ENCODE data around the gene MFSD2B. TPM values are rescaled to one million over a fixed set of nuclear protein-coding genes. Genes with fewer than 3 reads are reported as not detected.
A peak's percentile ranks its signal among the peaks of the same experiment; 100 is the strongest.

The MFSD2B gene
- total RNA-seq, 2 experiments from 2014 or later, result 0.09 to 1.0 TPM

GRCh38 chr2:23976883-23977282 lies 33.0 kb upstream of the MFSD2B start:
- no peak overlapping the region for H2AFZ ChIP-seq (ENCODE audit: low read length)
- ChIA-PET POLR2A (no interaction called here), CTCF (ENCODE audit: unreplicated experiment) (no interaction called here)
- BruUV-seq (replicated peaks), result no TSS peak
- no peak for TF ChIP-seq EZH2phosphoT487 (IDR thresholded peaks at IDR 0.05; ENCODE audit: borderline replicate concordance, low read depth, low read length)
- TF ChIP-seq, protein P1, sequence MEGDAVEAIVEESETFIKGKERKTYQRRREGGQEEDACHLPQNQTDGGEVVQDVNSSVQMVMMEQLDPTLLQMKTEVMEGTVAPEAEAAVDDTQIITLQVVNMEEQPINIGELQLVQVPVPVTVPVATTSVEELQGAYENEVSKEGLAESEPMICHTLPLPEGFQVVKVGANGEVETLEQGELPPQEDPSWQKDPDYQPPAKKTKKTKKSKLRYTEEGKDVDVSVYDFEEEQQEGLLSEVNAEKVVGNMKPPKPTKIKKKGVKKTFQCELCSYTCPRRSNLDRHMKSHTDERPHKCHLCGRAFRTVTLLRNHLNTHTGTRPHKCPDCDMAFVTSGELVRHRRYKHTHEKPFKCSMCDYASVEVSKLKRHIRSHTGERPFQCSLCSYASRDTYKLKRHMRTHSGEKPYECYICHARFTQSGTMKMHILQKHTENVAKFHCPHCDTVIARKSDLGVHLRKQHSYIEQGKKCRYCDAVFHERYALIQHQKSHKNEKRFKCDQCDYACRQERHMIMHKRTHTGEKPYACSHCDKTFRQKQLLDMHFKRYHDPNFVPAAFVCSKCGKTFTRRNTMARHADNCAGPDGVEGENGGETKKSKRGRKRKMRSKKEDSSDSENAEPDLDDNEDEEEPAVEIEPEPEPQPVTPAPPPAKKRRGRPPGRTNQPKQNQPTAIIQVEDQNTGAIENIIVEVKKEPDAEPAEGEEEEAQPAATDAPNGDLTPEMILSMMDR (conservative IDR thresholded peaks at IDR 0.05; ENCODE audit: low read length), result no peak
- H3K4me3 ChIP-seq (ENCODE audit: low read depth, low read length, poor library complexity, severe bottlenecking), result no peak overlapping the region
- no peak for DNase-seq (ENCODE audit: low spot score)
- peaks cover 21% of the 10 kb centered on the region for H3K36me3 ChIP-seq (ENCODE audit: insufficient read depth, low read length)
- H3K9me3 ChIP-seq (ENCODE audit: low read length), result no peaks in the 10 kb centered on the region
- no peak overlapping the region for H3K27ac ChIP-seq (ENCODE audit: low read depth, low read length, poor library complexity, severe bottlenecking)
- intact Hi-C loops (cut with micrococcal nuclease; ENCODE audit: unreplicated experiment), result no loop called here
- no peaks in the 10 kb centered on the region for H3K4me1 ChIP-seq (ENCODE audit: insufficient read depth, low read length, poor library complexity, severe bottlenecking)
- H3K4me2 ChIP-seq (ENCODE audit: low read length), result no peak overlapping the region
- no peaks in the 10 kb centered on the region for H3K9me2 ChIP-seq (ENCODE audit: insufficient read depth, low read length)
- no peaks in the 10 kb centered on the region for H4K20me1 ChIP-seq (ENCODE audit: insufficient read depth, low read length)
- H3K79me2 ChIP-seq (ENCODE audit: insufficient read depth, low read depth, low read length), result no peaks in the 10 kb centered on the region

DNA sequence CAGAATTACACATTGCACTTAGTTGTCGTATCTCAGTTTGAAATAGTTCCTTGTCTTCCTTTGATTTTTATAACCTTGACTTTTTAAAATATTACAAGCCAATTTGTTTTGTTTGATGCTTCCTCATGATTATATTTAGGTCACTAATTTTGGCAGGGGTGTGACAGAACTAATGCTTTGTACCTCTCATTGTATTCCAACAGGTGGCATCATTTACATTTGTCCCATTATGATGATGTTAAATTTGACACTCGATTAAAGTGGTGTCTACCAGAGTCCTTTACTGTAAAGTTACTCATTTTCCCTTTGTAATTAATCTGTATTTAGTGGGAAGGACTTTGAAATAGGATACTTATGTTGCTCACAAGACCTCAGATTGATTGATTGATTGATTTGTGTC lies 21.5 kb upstream of the MFSD2B start:
- Histone ChIP-seq H3K36me3 (ENCODE audit: insufficient read depth, low read length) (no peaks in the 10 kb centered on the region), H3K4me2 (ENCODE audit: low read length) (no peak overlapping the region), H3K9me3 (ENCODE audit: low read length) (no peaks in the 10 kb centered on the region), H3K4me3 (ENCODE audit: low read depth, low read length, poor library complexity, severe bottlenecking) (no peak overlapping the region), H3K9me2 (ENCODE audit: insufficient read depth, low read length) (no peaks in the 10 kb centered on the region), H2AFZ (ENCODE audit: low read length) (no peak overlapping the region), H3K79me2 (ENCODE audit: insufficient read depth, low read depth, low read length) (no peaks in the 10 kb centered on the region), H3K27ac (ENCODE audit: low read depth, low read length, poor library complexity, severe bottlenecking) (no peak overlapping the region), H3K4me1 (ENCODE audit: insufficient read depth, low read length, poor library complexity, severe bottlenecking) (no peaks in the 10 kb centered on the region), H4K20me1 (ENCODE audit: insufficient read depth, low read length) (no peaks in the 10 kb centered on the region)
- DNase-seq (ENCODE audit: low spot score), result peak; percentile 38
- no TSS peak for BruUV-seq (replicated peaks)
- POLR2A ChIA-PET, result no interaction called here
- TF ChIP-seq, protein P1 (conservative IDR thresholded peaks at IDR 0.05; ENCODE audit: low read length), result peak; percentile 74
- no peak for TF ChIP-seq EZH2phosphoT487 (IDR thresholded peaks at IDR 0.05; ENCODE audit: borderline replicate concordance, low read depth, low read length)
- CTCF ChIA-PET (ENCODE audit: unreplicated experiment), result no interaction called here
- intact Hi-C loops (cut with micrococcal nuclease; ENCODE audit: unreplicated experiment), result loop anchor here (2.0 to 5.0 kb wide), 2 partner anchors 96 to 174 kb away; partner anchors contain the start of gene TP53I3

- no peaks in the 10 kb centered on the region for H4K20me1 ChIP-seq (ENCODE audit: insufficient read depth, low read length)
- H3K4me2 ChIP-seq (ENCODE audit: low read length), result no peak overlapping the region
- intact Hi-C loops (cut with micrococcal nuclease; ENCODE audit: unreplicated experiment), result no loop called here
- POLR2A ChIA-PET, result no interaction called here
- H3K9me2 ChIP-seq (ENCODE audit: insufficient read depth, low read length), result no peaks in the 10 kb centered on the region
- no peak for TF ChIP-seq EZH2phosphoT487 (IDR thresholded peaks at IDR 0.05; ENCODE audit: borderline replicate concordance, low read depth, low read length)
- TF ChIP-seq, protein P1 (conservative IDR thresholded peaks at IDR 0.05; ENCODE audit: low read length), result no peak
- H3K9me3 ChIP-seq (ENCODE audit: low read length), result no peaks in the 10 kb centered on the region
- DNase-seq (ENCODE audit: low spot score), result no peak
- no peaks in the 10 kb centered on the region for H3K36me3 ChIP-seq (ENCODE audit: insufficient read depth, low read length)
- no peaks in the 10 kb centered on the region for H3K4me1 ChIP-seq (ENCODE audit: insufficient read depth, low read length, poor library complexity, severe bottlenecking)
- H2AFZ ChIP-seq (ENCODE audit: low read length), result no peak overlapping the region
- CTCF ChIA-PET (ENCODE audit: unreplicated experiment), result no interaction called here
- no peak overlapping the region for H3K27ac ChIP-seq (ENCODE audit: low read depth, low read length, poor library complexity, severe bottlenecking)
- no peak overlapping the region for H3K4me3 ChIP-seq (ENCODE audit: low read depth, low read length, poor library complexity, severe bottlenecking)
- no peaks in the 10 kb centered on the region for H3K79me2 ChIP-seq (ENCODE audit: insufficient read depth, low read depth, low read length)
- TSS peak; percentile 25 for BruUV-seq (replicated peaks)
Observed at GRCh38 chr2:23992931-23993330, 17.0 kb upstream of the MFSD2B start.
